Gastroesophageal sphincter (tissue), 4 donors: ENCODE results near the gene HMGCS1. TPM values are rescaled to one million over a fixed set of nuclear protein-coding genes. Genes with fewer than 3 reads are reported as not detected.

Experiments
- ATAC-seq: fragments of 150-250 bp; one replicate; pipeline ENCODE4 v1.9.1; 2016; ENCODE audit warnings: mild to moderate bottlenecking, moderate library complexity
- H3K27ac ChIP-seq, 4 donors: fragments of 200-600 bp; sonication (generic) in 3 of 4; 1 replicate in 3 of 4; 2 replicates in 1 of 4; pipeline ENCODE4 v1.5.1; 2016 to 2019
- H3K27me3 ChIP-seq: fragments of 200-600 bp; sonication (generic); one replicate; pipeline ENCODE4 v1.5.1; 2019
- H3K36me3 ChIP-seq, 2 donors: fragments of 200-600 bp; sonication (generic); one replicate each; pipeline ENCODE4 v1.5.1; 2019; ENCODE audit warnings: control low read depth in 1 of 2
- H3K4me1 ChIP-seq, 3 donors: fragments of 200-600 bp; sonication (generic); 1 replicate in 2 of 3; 2 replicates in 1 of 3; pipeline ENCODE4 v1.5.1; 2016 to 2019; ENCODE audit warnings: control low read depth in 2 of 3
- H3K4me3 ChIP-seq, 2 donors: fragments of 200-600 bp; sonication (generic); one replicate each; pipeline ENCODE4 v1.5.1; 2019; ENCODE audit warnings: mild to moderate bottlenecking in 1 of 2, moderate library complexity in 1 of 2
- H3K9me3 ChIP-seq, 3 donors: fragments of 200-600 bp; sonication (generic); one replicate each; pipeline ENCODE4 v1.5.1; 2017 to 2019; ENCODE audit warnings: control low read depth in 2 of 3
- CTCF ChIP-seq, 4 experiments: fragments of 200-600 bp in 2 of 4; fragments of 450-650 bp in 2 of 4; sonication (generic) in 1 of 4; IDR thresholded peaks; one replicate each; pipeline ENCODE4 v1.5.1; 2017 to 2019; ENCODE audit warnings: antibody characterized with exemption in 4 of 4, mild to moderate bottlenecking in 2 of 4, moderate library complexity in 2 of 4
- EP300 ChIP-seq: sonication (generic); formaldehyde crosslinking; IDR thresholded peaks from one replicate; pipeline ENCODE4 v1.6.1; 2017; ENCODE audit warnings: antibody characterized with exemption, mild to moderate bottlenecking
- POLR2A ChIP-seq, 2 donors: fragments of 450-650 bp; IDR thresholded peaks; one replicate each; pipeline ENCODE4 v1.6.1; 2017; ENCODE audit warnings: antibody characterized with exemption in 2 of 2, mild to moderate bottlenecking in 2 of 2, moderate library complexity in 1 of 2
- POLR2AphosphoS5 ChIP-seq: sonication (generic); formaldehyde crosslinking; IDR thresholded peaks from one replicate; pipeline ENCODE4 v1.6.1; 2017; ENCODE audit warnings: antibody characterized with exemption
- WGBS, 2 donors: methylation state at CpG; one replicate each; pipeline ENCODE4 v1.1.5; 2018; ENCODE audit warnings: low coverage in 1 of 2; 5-methylcytosine and 5-hydroxymethylcytosine counted together
- total RNA-seq, 4 donors: library from RNA; depleted of rRNA; stranded (reverse); fragments of >200 nt; gene quantifications; one replicate each; pipeline ENCODE4 v1.1.0, GENCODE V29; 2016

The HMGCS1 gene
- total RNA-seq, 4 donors from 2014 or later: 12.2 to 22.6 (median 14.9) TPM

- peaks cover 2 to 25% (median 10%) of the 10 kb centered on the region in 3 donors for H3K4me1 ChIP-seq
- H3K4me3 ChIP-seq: no peak overlapping the region
- no peak for TF ChIP-seq EP300
- no peak for TF ChIP-seq POLR2A (IDR thresholded peaks at IDR 0.05)
- TF ChIP-seq CTCF (IDR thresholded peaks at IDR 0.05): no peak
- TF ChIP-seq POLR2AphosphoS5: no peak
- H3K36me3 ChIP-seq: no peaks in the 10 kb centered on the region
- no peak overlapping the region for H3K27ac ChIP-seq
- no peaks in the 10 kb centered on the region for H3K9me3 ChIP-seq
- ATAC-seq: no peak
- H3K27me3 ChIP-seq: no peaks in the 10 kb centered on the region
- WGBS, 2 donors: 83 to 91% methylated on average over 7 to 8 of the region's 8 CpGs
Measured at GRCh38 chr5:43315263-43315662, 2.1 kb upstream of the HMGCS1 start.

GRCh38 chr5:43314724-43315123 is 1.5 kb upstream of the HMGCS1 start:
- Histone ChIP-seq H3K4me3 (no peak overlapping the region), H3K36me3 (no peaks in the 10 kb centered on the region), H3K4me1 (peaks cover 2 to 31% (median 10%) of the 10 kb centered on the region in 3 donors), H3K9me3 (no peaks in the 10 kb centered on the region), H3K27ac (no peak overlapping the region), H3K27me3 (no peaks in the 10 kb centered on the region)
- 93 to 94% methylated on average over 6 of the region's 6 CpGs for WGBS, 2 donors
- no peak for ATAC-seq
- TF ChIP-seq POLR2AphosphoS5 (no peak), CTCF (IDR thresholded peaks at IDR 0.05) (no peak), POLR2A (IDR thresholded peaks at IDR 0.05) (no peak), EP300 (no peak)

GRCh38 chr5:43313854-43314457 is 744 bp upstream of the HMGCS1 start:
- Histone ChIP-seq H3K36me3 (no peaks in the 10 kb centered on the region), H3K4me3 (peak overlapping the region; percentile 41 to 74), H3K9me3 (no peaks in the 10 kb centered on the region), H3K27me3 (no peaks in the 10 kb centered on the region), H3K4me1 (peaks cover 2 to 38% (median 10%) of the 10 kb centered on the region in 3 donors), H3K27ac (peak overlapping the region; percentile 30 to 90 (median 83))
- TF ChIP-seq CTCF (IDR thresholded peaks at IDR 0.05): no peak
- TF ChIP-seq POLR2A (IDR thresholded peaks at IDR 0.05): no peak
- no peak for TF ChIP-seq EP300
- no peak for TF ChIP-seq POLR2AphosphoS5
- 28 to 33% methylated on average over 5 to 8 of the region's 8 CpGs for WGBS, 2 donors
- no peak for ATAC-seq

DNA sequence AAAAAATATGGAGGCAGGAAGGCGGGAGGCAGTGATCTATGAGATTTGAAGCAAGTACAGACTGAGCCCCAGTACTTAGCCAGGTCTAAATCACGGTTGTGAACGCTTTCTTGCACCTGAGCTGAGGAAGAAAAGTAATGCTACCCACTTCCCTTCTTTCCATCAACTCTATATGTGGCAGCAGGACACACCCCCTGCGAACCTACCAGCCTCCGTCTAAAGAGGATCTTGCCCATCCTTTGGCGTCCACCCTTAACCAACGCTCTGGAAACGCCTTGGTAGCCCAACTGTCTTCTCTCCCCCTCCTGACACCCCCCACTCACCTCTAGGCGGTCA is 545 bp downstream of the HMGCS1 start:
- WGBS, 2 donors: 1 to 2% methylated on average over 7 to 8 of the region's 9 CpGs
- H3K27ac ChIP-seq: peak overlapping the region; percentile 78 to 91 (median 90)
- H3K4me3 ChIP-seq: peak overlapping the region; percentile 74 to 87
- no peaks in the 10 kb centered on the region for H3K9me3 ChIP-seq
- no peaks in the 10 kb centered on the region for H3K36me3 ChIP-seq
- TF ChIP-seq POLR2A (IDR thresholded peaks at IDR 0.05): no peak
- no peak for TF ChIP-seq CTCF (IDR thresholded peaks at IDR 0.05)
- TF ChIP-seq POLR2AphosphoS5: no peak
- no peak for TF ChIP-seq EP300
- no peaks in the 10 kb centered on the region for H3K27me3 ChIP-seq
- peaks cover 2 to 40% (median 10%) of the 10 kb centered on the region in 3 donors for H3K4me1 ChIP-seq
- ATAC-seq: no peak

DNA sequence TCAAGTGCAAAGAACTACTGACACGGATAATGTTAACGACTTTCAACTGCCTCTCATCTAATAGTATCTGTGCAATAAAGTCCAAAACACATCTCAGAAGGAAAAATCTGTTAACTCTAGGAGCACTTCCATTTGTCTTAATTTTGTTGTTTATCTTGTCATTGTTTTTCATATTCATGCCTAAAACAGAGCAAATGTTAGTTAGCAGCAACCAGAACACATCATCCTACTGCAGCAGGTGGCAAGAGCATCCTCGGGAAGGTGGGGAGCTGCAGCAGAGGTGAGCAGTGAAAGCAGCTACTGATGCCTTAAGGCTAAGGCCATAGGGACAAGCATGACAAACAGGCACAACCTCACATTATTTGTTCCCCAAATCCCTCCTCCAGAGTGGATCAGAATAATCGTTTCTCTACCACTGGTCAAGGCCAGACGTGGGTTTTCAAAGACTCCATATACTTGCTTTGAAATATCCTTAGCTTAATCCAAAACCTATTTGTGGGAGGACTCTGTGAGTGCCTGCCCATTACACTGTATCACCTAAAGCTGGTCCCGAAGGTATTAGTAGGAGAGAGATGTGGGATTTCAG is 1.0 kb downstream of the HMGCS1 start:
- TF ChIP-seq POLR2AphosphoS5: no peak
- TF ChIP-seq CTCF (IDR thresholded peaks at IDR 0.05): no peak
- TF ChIP-seq POLR2A (IDR thresholded peaks at IDR 0.05): no peak
- no peak for TF ChIP-seq EP300
- Histone ChIP-seq H3K4me1 (peaks cover 2 to 40% (median 10%) of the 10 kb centered on the region in 3 donors), H3K27ac (peak overlapping the region in 3 of 4 donors; percentile 89 to 91 (median 90)), H3K4me3 (peak overlapping the region; percentile 74 to 87), H3K27me3 (no peaks in the 10 kb centered on the region), H3K36me3 (no peaks in the 10 kb centered on the region), H3K9me3 (no peaks in the 10 kb centered on the region)
- 22 to 45% methylated on average over 2 to 6 of the region's 6 CpGs for WGBS, 2 donors
- ATAC-seq: no peak
